Posterior cingulate gyrus (tissue), 11 donors: ENCODE data around the gene IWS1.

Experiments used
- DNase-seq, 10 donors: peaks; one replicate each; pipeline versions ENCODE4 v3.0.0 to v3.0.0-alpha.2; 2020 to 2021; ENCODE audit warnings: mixed read lengths in 3 of 10
- intact Hi-C: fragments of 100-400 bp; cut with DNase I; formaldehyde crosslinking; loops from one replicate; pipeline ENCODE4 v1.15.1; 2023

IWS1 gene

DNA sequence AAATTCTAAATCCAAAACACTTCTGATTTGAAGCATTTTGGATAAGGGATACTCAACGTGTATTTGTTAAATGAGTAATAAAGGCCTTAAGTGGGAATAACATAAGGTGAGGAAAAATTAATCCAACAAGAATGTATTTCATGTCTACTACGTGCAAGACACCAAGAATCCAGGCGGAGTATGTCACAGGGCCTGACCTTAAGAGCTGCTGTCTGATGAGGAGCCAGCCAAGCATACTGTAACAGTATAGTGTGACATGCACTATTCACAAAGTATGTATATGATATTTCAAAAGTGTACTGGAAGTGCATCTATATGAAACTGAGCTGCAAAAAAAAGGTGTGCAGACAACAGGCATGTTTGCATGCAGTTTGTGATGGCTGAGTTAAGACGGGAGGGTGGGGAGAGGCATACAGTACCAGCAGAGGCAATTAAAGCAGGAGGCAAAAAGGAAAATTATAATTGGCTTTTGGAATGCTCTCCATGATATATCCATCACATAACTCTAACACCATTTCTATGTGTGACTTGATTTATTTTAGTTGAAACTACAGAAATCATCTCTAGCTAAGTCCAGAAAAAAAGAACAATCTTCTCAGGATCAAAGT, 18.2 kb downstream of the IWS1 start:
- intact Hi-C loops, result no loop called here
- no peak for DNase-seq

DNA sequence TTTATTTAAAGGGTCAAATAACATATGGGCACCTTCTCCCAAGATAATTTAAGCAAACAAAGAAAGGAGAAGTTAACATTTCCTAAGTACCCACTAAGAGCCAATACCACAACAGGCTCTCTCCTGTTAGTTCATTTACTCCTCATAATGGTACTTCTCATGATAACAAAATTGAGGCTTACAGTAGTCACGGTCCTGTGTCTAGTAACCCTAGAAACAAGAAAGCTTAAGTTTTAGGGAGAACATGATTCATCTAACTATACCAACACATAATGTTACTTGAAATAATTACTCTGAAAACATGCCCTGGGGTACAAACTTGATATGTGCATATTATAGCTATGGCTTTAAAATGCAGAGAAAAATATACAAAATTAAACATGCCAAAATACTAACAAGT, 19.8 kb downstream of the IWS1 start:
- intact Hi-C loops, result no loop called here

DNA sequence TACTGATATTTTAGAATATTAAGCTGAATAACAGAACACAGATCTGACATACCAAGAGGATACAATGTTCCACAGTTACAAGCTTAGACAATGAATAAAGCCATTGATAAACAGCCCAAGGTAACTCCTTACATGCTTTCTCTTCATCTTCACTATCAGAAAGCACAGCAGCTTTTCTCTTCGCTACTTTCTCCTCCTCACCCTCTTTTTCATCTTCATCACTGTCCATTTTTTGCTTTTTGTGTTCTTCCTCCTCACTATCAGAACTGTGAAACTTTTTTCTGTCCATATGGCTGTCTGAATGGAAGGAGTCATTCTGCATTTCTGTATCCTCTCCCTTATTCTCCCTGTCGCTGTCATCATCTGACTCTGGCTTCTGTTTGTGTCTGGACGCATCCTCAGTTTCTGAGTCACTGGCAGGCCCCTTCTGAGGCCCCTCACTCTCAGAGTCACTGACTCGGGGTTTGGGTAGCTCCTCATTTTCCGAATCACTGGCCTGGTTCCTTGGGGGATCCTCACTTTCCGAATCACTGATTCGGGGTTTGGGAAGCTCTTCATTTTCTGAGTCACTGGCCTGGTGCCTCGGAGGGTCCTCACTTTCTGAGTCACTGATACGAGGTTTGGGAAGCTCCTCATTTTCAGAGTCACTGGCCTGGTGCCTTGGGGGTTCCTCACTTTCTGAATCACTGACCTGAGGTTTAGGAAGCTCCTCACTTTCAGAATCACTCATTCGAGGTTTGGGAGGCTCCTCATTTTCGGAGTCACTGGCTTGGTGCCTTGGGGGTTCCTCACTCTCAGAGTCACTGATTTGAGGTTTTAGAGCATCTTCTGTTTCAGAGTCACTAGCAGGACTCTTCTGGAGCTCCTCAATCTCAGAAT, 21.5 kb downstream of the IWS1 start:
- no peak for DNase-seq
- intact Hi-C loops, result no loop called here

More for the DNA sequence above, 19.8 kb downstream of the IWS1 start:
- DNase-seq, result no peak

DNA sequence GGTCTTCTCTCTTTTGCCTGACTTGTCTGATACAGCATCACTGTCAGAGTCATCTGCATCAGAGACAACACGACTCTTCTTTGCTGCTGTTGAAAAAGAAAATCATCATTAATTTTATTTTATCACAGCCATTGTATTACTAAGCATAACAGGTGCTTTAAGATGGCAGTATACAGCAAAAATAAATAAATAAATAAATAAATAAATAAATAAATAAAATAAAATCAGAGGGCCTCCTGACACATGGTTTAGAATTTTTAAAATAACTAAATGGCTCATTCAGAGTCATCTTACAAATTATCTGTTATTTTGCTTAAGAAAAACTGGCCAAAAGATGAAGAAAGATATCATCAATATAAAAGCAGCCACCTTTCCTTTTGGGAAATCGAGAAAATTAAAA, 22.8 kb downstream of the IWS1 start:
- DNase-seq, result no peak
- intact Hi-C loops, result no loop called here

DNA sequence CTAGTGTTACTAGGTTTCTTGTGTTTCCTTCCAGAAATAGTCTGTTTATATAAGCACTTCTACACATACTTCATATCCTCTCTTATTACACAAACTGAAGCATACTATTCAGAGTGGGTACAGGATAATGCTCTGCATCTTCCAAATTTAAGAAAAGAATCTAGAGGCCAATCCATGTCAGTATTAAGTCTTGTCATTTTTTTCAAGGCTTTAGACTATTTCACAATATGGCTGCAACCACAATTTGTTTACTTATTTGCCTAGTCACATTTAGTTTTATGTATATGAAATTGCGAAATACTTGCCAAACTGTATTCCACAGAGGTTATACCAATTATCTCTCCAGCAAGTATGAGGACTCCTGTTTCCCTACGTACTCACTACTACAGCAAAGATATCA, 27.9 kb downstream of the IWS1 start:
- intact Hi-C loops, result no loop called here
- no peak for DNase-seq

DNA sequence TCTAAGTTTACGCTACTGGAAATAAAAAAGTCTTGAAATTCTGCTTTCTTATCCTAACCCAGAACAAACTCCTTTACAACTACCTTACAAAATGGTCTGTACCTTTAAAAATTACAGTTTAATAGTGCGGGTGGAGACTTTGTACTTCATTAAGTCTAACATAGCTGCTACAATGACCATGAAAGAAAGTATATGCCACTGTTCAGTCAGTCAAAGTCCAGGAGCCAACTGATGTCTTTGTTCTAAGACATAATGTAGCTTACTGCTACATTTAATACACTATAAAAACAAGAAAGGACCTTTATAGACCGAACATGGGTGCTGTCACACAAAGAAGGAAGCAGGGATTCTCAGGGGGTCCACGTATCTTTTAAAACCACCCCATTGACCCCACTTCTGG, 36.0 kb downstream of the IWS1 start:
- intact Hi-C loops, result no loop called here

DNA sequence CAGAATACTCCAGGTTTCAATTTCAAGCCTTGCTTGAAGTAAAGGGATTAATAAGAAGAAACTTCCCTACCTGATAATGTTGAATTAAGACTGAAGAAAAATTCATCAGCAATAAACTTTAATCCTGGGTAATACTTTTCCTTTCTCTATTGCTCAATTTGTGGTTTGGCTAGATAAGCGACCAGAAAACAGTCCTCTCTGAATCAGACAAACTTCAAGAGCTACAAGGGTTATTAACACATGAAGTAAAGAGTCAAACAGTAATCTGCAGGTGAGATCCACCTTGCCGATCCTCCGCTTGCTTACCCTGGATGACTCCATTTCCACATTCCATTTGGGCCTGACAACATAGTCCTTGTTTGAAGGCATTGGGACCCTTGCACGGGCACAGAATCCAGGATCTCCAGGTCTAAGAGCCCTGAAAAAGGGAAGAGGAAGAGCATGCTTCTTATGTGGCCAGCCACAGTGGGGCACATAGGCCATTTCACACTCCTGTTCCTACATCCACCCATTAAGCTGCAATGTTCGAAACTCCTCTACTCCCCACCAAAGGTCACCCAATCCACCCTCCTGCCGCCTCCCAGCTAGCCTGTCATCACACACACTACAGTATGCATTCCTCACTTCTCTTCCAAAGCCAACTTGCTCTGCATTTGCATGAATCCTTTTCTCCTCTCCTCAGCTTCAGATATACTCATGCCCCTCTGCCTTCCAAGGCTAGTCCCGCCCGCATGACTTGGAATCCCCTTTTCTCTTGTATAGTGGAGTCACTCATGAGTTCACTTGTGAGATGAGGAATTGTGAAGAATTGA, 39.8 kb downstream of the IWS1 start:
- DNase-seq, result no peak
- intact Hi-C loops, result no loop called here

More for the DNA sequence above, 36.0 kb downstream of the IWS1 start:
- no peak for DNase-seq

DNA sequence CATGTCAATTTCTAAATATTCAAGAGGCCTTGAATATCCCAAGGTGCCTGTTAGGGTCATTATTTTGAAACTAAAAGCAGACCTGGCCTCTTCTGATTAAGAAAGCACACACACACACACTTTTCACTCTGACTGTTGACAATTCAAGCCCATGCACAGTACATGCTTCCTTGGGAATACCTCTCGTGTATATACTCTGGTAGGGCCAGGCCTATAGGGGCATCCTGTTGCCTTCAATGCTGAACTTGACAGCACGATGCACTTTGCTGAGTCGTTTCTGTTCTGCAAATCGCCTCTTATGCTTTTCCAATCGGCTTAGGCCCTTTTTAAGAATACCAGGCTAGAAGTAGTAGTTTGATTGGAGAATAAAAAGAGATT, 40.6 kb downstream of the IWS1 start:
- intact Hi-C loops, result no loop called here
- no peak for DNase-seq

DNA sequence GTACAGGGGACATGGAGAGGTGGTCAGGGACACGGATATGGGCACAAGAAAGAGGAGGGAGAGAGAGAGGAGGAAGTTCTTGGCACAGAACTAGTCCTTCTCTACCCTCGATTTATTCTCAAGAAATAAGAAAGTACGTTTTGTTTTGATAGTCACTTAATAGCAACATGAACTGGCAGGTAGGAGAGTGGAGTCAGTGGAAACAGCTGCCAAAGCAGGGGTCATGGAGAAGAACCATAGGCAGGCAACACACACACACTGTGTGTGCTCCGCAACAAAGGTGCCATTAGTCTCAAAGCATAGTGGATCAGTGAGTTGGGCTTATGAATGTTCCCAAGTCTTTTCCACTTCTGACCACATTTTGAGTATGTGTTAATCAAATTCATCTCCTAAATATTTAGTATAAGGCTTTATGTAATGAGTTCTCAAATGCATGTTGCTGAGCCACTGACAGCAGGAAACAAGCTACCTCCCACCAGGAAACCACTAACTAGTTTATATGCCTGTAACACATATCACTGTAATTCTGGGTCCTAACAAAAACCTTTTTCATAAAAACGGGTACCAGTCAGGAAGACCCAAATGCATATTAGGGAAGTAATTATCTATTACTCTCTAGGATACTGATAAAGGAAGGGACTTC, 41.1 kb downstream of the IWS1 start:
- no peak for DNase-seq
- intact Hi-C loops, result no loop called here

DNA sequence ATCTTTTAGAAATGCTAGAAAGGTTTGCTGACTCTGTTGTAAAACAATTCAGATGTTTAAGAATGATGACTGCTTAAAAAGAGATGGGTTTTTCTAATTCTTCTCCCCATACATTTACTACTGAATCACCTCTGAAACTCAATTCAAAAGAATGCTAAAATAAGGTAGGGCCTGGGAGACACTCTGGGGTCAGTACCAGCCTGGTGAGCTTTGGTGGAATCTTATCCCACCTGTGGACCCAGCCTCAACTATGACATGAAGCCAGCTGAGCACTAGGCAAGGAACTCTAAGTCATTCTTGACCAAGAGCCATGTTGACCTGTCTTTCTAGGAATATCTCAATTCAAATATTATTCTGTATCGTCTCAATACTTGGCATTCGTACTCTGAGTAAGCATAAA, 44.3 kb downstream of the IWS1 start:
- intact Hi-C loops, result no loop called here
- DNase-seq, result no peak

DNA sequence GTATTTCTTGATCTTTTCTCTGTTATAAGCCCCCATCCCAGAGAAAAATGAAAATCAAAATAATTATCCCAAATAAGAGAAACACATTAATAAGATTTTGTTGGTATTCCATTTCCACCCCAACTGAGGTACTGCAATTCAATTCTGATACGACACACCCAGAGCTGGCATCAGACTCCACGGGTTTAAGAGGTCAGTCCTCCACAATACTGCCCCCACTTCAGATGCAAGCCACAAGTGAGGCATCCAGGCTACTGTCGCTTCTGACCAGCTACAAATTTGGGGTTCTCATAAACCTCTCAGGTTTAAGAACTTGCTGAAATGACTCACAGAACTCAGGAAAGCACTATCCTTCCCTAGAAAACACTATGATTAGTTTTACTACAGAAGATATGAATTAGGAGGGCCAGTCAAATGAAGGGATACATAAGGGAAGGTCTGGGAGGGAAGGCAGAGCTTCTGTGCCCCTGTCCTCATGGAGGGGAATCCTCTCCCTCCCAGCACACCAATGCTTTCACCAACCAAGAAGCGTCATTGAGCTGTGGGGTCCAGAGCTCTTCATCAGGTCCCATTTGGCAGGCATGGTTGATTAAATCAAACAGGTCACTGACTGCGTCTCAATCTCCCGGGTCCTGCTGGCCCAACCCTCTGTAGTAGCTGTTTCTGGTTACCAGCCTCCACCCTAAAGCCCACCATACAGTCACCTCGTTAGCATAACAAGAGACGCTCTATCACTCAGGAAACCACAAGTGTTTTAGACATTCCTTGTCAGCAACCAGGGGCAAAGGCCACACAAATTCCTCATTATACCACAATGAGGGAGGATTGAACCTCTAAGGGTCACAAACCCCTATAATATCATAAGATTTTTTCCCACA, 46.2 kb downstream of the IWS1 start:
- intact Hi-C loops, result loop anchor here (1.0 kb wide), 1 partner anchor 156 kb away; no protein-coding TSS in a partner anchor

DNA sequence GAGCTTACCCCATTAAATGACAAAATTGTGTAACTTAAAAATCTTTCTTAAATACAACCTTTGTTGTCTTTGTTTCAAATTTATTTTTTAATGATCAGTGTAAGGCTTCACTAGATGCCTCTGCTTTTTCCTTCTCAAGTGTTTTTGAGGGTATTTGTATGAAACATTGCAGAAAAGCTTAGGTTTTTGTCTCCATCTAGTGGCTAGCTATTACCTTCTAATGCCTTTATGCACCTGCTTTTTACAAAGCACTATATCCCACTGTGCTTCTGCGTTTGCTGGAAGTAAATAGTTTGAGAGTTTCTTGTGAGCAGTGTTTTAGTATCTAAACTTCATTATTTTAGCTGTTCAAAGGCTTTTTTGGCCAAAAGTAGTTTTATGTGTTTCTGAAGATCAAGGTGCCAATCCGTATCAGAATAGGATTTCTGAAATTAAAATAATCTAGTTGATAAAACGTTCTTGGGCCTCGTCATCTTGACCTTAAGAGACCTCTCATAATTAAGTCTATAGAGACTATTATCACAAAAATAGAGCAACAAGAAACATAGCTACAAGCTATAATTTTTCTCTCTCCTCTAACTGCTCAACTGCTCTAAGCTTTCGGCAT, 47.0 kb downstream of the IWS1 start:
- no peak for DNase-seq
- intact Hi-C loops, result loop anchor here (1.0 kb wide), 1 partner anchor 155 kb away; no protein-coding TSS in a partner anchor

More for the DNA sequence above, 46.2 kb downstream of the IWS1 start:
- no peak for DNase-seq

DNA sequence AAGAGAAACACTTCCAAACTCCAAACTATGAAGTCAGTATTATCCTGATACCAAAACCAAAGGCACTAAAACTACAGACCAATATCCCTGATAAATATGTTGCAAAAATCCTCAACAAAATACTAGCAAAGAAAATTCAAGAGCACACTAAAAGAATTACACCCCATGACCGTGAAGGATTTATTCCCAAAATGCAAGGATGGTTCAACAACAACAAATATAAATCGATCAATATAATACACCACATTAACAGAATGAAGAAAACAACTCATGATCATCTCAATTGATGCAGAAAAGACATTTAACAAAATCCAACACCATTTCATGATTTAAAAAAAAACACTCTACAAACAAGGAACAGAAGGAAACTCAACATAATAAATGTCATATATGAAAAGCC, 50.5 kb downstream of the IWS1 start:
- intact Hi-C loops, result no loop called here
- DNase-seq, result no peak

DNA sequence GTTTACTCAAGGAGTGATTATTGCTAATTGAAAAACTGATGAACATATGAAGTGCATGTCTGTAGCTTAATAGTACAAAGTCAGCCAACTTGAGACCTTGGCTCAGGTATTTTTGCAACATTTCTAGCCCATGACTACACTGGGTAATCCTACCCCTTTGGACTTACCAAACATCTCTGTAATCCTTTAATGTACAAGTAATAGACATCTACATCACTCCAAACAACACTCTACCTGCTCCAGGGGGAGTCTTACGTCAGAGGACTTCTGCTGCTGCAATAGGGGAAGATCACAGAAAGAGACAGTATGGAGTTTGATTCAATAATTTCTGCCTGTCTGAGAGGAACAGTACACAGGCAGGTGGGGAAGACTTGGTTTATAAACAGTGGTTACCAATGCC, 54.0 kb downstream of the IWS1 start:
- DNase-seq, result no peak
- intact Hi-C loops, result no loop called here

DNA sequence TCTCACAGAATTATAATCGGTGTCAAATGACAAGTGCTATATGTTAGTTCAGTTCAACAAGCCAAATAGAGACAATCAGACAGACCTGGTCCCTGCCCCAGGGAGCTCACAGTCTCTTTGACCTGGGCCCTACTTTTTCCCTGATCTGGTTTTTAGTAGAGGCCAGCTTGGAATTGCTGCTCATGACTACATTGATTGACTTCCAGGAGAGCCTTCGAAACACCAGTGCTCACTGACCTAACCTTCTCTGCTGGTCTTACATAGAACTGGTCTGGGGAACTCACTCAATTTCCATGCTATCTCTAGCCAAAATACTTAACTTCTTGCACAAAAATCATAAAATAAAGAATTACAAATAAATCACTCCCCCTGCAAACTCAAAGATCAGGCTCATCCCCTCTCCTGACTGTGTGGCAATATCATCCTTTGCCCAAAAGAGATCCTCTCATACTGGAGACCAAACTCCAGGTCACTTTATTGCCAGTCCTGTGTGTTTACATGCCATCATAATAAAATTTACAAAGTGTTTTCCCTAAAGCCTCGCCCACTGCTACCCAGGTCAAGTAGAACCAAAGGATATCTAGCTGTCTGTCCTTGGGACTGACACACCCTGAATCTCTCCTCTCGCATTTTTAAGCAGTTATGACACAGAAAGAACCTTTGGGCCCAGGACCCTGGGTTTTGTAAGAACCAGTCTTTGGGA, 54.9 kb downstream of the IWS1 start:
- intact Hi-C loops, result no loop called here
- DNase-seq, result no peak

DNA sequence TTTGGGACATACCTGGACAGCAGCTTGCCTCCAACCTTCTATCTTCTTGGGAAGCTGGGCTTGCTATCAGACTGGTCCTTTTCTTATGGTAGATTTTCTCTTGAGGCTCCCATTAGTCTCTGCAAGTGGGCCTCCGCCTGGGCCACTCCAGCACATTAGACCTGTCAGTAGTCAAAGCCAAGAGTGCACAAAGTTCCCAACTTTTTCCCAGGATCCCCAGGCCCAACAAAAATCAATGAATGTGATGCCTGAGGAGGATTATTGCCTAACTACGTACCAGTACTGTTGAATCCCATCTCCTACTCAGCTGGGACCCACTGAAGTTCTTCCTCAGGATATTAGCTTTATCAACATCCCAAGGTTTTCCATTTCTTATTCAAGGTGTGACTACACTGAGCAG, 56.3 kb downstream of the IWS1 start:
- DNase-seq, result no peak
- intact Hi-C loops, result no loop called here

DNA sequence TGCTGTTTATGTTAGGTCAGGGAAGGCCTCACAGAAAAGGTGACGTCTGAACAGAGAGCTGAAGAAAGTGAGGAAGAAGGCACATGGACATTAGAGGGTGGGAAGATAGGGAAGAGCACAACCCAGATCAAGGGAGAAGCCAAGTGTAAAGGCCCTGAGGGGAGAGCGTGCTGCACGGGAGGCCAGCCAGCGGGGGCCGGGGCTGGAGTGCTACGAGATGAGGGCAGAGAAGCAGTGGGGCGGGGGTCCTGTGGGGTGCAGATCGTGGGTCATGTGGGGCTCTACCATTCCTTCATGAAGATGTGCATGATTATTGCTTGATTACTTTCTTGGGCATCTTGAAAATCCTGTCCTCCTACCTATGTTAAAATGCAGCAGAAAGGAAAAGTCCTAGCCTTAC, 57.2 kb downstream of the IWS1 start:
- intact Hi-C loops, result no loop called here

DNA sequence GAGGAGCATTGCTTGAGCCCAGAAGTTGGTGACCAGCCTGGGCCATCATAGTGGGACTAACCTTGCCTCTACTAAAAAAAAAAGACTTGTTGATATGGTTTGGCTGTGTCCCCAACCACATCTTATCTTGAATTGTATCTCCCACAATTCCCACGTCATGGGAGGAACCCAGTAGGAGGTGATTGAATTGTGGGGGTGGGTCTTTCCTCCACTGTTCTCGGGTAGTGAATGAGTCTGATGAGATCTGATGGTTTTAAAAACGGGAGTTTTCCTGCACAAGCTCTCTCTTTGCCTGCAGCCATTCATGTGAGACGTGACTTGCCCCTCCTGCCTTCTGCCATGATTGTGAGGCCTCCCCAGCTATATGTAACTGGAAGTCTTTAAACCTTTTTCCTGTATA, 61.0 kb downstream of the IWS1 start:
- DNase-seq, result no peak
- intact Hi-C loops, result no loop called here

More for the DNA sequence above, 57.2 kb downstream of the IWS1 start:
- DNase-seq, result no peak
